BJ (cell line): ENCODE results near the gene RNFT2. TPM values are rescaled to one million over a fixed set of nuclear protein-coding genes. Genes with fewer than 3 reads are reported as not detected.

ENCODE experiments used
- CTCF ChIA-PET: fragments of 350-600 bp; formaldehyde crosslinking; extraction: SDS; loops from one replicate; lab custom pipeline; 2021; ENCODE audit warnings: antibody characterized with exemption, inconsistent platforms; lab: Yijun Ruan, JAX
- POLR2A ChIA-PET: fragments of 300-600 bp; sonication (Branson Sonifier 250); formaldehyde crosslinking; extraction: SDS; loops from one replicate; lab custom pipeline; 2021; ENCODE audit warnings: antibody characterized with exemption; lab: Charles Lee
- DNase-seq: peaks from one replicate; pipeline ENCODE4 v3.0.0-alpha.2; 2011; ENCODE audit warnings: low read depth
- H3K27me3 ChIP-seq: 2 replicates; pipeline ENCODE4 v1.6.0; 2011; ENCODE audit warnings: low read length; ENCODE audit not compliant: control insufficient read depth, insufficient read depth
- H3K36me3 ChIP-seq: 2 replicates; pipeline ENCODE4 v1.5.1; 2011; ENCODE audit warnings: low read length; ENCODE audit not compliant: control insufficient read depth, insufficient read depth
- H3K4me3 ChIP-seq: 2 replicates; pipeline ENCODE4 v1.5.1; 2011; ENCODE audit warnings: low read depth, mild to moderate bottlenecking, control low read depth, low read length
- polyA plus RNA-seq: library from polyadenylated mRNA; depleted of rRNA; stranded (reverse); fragments of >200 nt; gene quantifications from 2 replicates; pipeline ENCODE4 v1.2.3, GENCODE V29; 2011
- TF ChIP-seq, protein P1 (sequence below): IDR thresholded peaks from 2 replicates; pipeline ENCODE4 v1.5.1; 2011; ENCODE audit warnings: low read depth, mild to moderate bottlenecking, control low read depth, inconsistent platforms, low read length, moderate library complexity; ENCODE audit not compliant: insufficient read depth

The RNFT2 gene
- polyA plus RNA-seq, 1 experiment = 1.2 TPM

DNA sequence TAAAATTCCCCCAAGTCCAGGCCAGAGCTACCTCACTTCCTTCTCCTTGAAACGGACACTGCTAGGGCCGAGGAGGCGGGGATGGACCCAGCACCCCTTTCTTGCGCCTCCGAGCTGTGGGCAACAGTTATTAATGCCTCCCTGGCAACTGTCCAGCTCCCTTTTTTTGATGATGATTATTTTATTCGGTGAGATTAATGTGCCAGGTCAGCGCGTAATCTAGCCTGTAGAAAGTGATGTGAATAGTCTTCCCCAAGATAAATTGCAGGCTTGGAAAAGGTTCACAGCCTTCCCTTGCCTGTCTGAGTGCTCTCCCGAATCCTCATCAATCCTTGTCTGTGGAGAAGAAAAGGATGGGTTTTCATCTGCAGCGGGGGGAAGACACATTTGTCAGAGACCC is 54.3 kb downstream of the RNFT2 start:
- no peaks in the 10 kb centered on the region for H3K27me3 ChIP-seq
- H3K4me3 ChIP-seq = no peak overlapping the region
- no peak for DNase-seq
- ChIA-PET POLR2A (no interaction called here), CTCF (interaction anchor here (1.4 kb wide), 1 partner anchor 15 kb away, joined by 3 read pairs; no protein-coding TSS in a partner anchor)
- TF ChIP-seq, protein P1, sequence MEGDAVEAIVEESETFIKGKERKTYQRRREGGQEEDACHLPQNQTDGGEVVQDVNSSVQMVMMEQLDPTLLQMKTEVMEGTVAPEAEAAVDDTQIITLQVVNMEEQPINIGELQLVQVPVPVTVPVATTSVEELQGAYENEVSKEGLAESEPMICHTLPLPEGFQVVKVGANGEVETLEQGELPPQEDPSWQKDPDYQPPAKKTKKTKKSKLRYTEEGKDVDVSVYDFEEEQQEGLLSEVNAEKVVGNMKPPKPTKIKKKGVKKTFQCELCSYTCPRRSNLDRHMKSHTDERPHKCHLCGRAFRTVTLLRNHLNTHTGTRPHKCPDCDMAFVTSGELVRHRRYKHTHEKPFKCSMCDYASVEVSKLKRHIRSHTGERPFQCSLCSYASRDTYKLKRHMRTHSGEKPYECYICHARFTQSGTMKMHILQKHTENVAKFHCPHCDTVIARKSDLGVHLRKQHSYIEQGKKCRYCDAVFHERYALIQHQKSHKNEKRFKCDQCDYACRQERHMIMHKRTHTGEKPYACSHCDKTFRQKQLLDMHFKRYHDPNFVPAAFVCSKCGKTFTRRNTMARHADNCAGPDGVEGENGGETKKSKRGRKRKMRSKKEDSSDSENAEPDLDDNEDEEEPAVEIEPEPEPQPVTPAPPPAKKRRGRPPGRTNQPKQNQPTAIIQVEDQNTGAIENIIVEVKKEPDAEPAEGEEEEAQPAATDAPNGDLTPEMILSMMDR = no peak
- H3K36me3 ChIP-seq = no peaks in the 10 kb centered on the region

DNA sequence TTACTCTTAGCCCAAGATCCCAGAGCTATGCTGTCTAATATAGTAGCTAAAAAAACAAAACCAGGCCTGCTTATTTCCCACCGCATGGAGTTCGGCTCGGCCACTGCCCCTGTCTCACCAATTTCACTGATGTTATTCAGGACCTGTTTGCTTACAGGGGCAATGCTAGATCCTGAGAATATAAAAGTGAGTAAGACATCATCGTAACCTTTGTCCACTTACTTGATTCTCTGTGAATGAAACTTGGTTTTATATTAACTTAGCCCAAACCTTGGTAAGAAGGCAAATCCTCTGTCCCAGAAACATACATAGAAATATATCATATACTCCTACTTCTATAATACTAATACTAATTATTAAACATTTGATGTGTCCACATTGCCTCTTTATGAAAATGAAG is 56.6 kb downstream of the RNFT2 start:
- no peaks in the 10 kb centered on the region for H3K27me3 ChIP-seq
- ChIA-PET CTCF (no interaction called here), POLR2A (no interaction called here)
- no peak for DNase-seq
- no peak overlapping the region for H3K4me3 ChIP-seq
- H3K36me3 ChIP-seq = no peaks in the 10 kb centered on the region
- TF ChIP-seq, protein P1 = no peak

DNA sequence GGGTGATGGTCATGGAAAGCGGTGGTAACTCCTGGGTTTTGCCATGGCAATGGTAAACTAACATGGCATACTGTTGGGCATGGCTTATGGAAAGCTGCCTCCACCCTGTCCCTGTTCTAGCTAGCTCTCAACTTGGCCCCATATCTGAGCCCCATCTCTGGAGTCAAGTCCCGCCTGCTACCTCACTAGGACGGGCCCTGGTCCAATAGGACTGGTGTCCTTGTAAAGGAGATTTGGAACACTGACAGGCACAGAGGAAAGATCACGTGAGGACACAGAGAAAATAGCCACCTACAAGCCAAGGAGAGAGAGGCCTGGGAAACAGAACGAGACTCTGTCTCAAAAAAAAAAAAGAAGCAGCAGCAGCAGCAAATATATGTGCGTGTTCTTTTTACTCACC is 59.8 kb downstream of the RNFT2 start:
- no peaks in the 10 kb centered on the region for H3K36me3 ChIP-seq
- TF ChIP-seq, protein P1 = no peak
- ChIA-PET POLR2A (no interaction called here), CTCF (no interaction called here)
- H3K4me3 ChIP-seq = no peak overlapping the region
- no peaks in the 10 kb centered on the region for H3K27me3 ChIP-seq
- no peak for DNase-seq

DNA sequence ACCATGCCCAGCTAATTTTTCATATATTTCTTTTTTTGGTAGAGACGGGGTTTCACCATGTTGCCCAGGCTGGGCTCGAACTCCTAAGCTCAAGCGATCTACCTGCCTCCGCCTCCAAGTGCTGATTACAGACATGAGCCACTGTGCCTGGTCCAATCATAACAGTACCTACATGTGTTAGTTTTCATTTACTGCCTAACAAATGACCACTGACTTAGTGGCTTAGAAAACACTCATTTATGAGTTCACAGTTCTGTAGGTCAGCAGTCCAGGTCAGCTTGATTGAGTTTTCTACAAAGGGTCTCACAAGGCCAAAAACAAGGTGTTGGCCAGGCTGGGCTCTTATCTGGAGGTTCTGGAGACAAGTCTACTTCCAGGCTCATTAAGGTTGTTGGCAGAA is 60.6 kb downstream of the RNFT2 start:
- H3K36me3 ChIP-seq = no peaks in the 10 kb centered on the region
- no peak for DNase-seq
- TF ChIP-seq, protein P1 = no peak
- H3K4me3 ChIP-seq = no peak overlapping the region
- POLR2A ChIA-PET = no interaction called here
- CTCF ChIA-PET = no interaction called here
- H3K27me3 ChIP-seq = no peaks in the 10 kb centered on the region

DNA sequence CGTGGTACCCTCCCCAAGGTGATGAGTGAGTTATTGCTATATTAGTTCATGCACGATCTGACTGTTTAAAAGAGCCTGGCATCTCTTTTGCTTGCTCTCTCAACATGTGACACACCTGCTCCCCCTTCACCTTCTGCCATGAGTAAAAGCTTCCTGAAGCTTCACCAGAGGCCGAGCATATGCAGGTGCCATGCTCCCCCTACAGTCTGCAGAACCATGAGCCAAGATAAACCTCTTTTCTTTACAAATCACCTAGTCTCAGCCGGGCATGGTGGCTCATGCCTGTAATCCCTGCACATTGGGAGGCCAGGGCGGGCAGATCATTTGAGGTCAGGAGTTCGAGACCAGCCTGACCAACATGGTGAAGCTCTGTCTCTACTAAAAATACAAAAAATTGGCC is 61.8 kb downstream of the RNFT2 start:
- no peak for DNase-seq
- Histone ChIP-seq H3K36me3 (no peaks in the 10 kb centered on the region), H3K27me3 (no peaks in the 10 kb centered on the region), H3K4me3 (no peak overlapping the region)
- CTCF ChIA-PET = no interaction called here
- POLR2A ChIA-PET = no interaction called here
- TF ChIP-seq, protein P1 = no peak
